Measurements from ENCODE around the gene OXT. TPM values are rescaled to one million over a fixed set of nuclear protein-coding genes. Genes with fewer than 3 reads are reported as not detected.

The OXT gene
- total and polyA plus RNA-seq, 2 of the 13 experiments (the other 11 are each of a cell fraction or from before 2014, with no cell fraction given): not detected

GRCh38 chr20:3121271-3121911 is 50.0 kb downstream of the OXT start (continued):
- TF ChIP-seq ZBTB39 (CRISPR knock-in tag; IDR thresholded peaks at IDR 0.05) (no peak), ZNF570 (CRISPR knock-in tag; IDR thresholded peaks at IDR 0.05; ENCODE audit: borderline replicate concordance) (no peak)

Other genes starting within 250 kb of the OXT start
- 12.6 and 40.1 TPM in 2 replicates for gene PCED1A, start 231.0 kb upstream of the OXT start, total RNA-seq (2016; rRNA removed; fragmentation: Illumina TruSeq; extraction: Trizol)
- gene PCED1A, start 231.0 kb upstream of the OXT start, polyA plus RNA-seq (2011; rRNA removed): 84.2 and 92.3 TPM in 2 replicates
- 27.6 and 35.4 TPM in 2 replicates for gene VPS16, start 230.9 kb upstream of the OXT start, total RNA-seq (2016; rRNA removed; fragmentation: Illumina TruSeq; extraction: Trizol)
- gene VPS16, start 230.9 kb upstream of the OXT start, polyA plus RNA-seq (2011; rRNA removed): 34.2 and 44.0 TPM in 2 replicates
- 43.7 and 47.2 TPM in 2 replicates for gene PTPRA, start 198.1 kb upstream of the OXT start, total RNA-seq (2016; rRNA removed; fragmentation: Illumina TruSeq; extraction: Trizol)
- gene PTPRA, start 198.1 kb upstream of the OXT start, polyA plus RNA-seq (2011; rRNA removed): 107 and 127 TPM in 2 replicates
- gene GNRH2, start 28.0 kb upstream of the OXT start, total RNA-seq (2016; rRNA removed; fragmentation: Illumina TruSeq; extraction: Trizol): not detected in 2 replicates
- gene GNRH2, start 28.0 kb upstream of the OXT start, polyA plus RNA-seq (2011; rRNA removed): 0.22 and 0.28 TPM in 2 replicates
- 187 and 201 TPM in 2 replicates for gene MRPS26, start 25.6 kb upstream of the OXT start, total RNA-seq (2016; rRNA removed; fragmentation: Illumina TruSeq; extraction: Trizol)
- 89.8 and 96.6 TPM in 2 replicates for gene MRPS26, start 25.6 kb upstream of the OXT start, polyA plus RNA-seq (2011; rRNA removed)
- not detected in 2 replicates for gene AVP, start 13.1 kb downstream of the OXT start, total RNA-seq (2016; rRNA removed; fragmentation: Illumina TruSeq; extraction: Trizol)
- 0.12 and 0.21 TPM in 2 replicates for gene AVP, start 13.1 kb downstream of the OXT start, polyA plus RNA-seq (2011; rRNA removed)
- 46.8 and 63.4 TPM in 2 replicates for gene FASTKD5, start 88.2 kb downstream of the OXT start, total RNA-seq (2016; rRNA removed; fragmentation: Illumina TruSeq; extraction: Trizol)
- 34.4 and 36.6 TPM in 2 replicates for gene FASTKD5, start 88.2 kb downstream of the OXT start, polyA plus RNA-seq (2011; rRNA removed)
- gene UBOX5, start 88.2 kb downstream of the OXT start, total RNA-seq (2016; rRNA removed; fragmentation: Illumina TruSeq; extraction: Trizol): 5.4 and 5.6 TPM in 2 replicates
- 4.6 and 5.3 TPM in 2 replicates for gene UBOX5, start 88.2 kb downstream of the OXT start, polyA plus RNA-seq (2011; rRNA removed)
- 7.4 and 10.1 TPM in 2 replicates for gene LZTS3, start 101.9 kb downstream of the OXT start, total RNA-seq (2016; rRNA removed; fragmentation: Illumina TruSeq; extraction: Trizol)
- 31.3 and 49.2 TPM in 2 replicates for gene LZTS3, start 101.9 kb downstream of the OXT start, polyA plus RNA-seq (2011; rRNA removed)
- 75.4 and 149 TPM in 2 replicates for gene DDRGK1, start 133.1 kb downstream of the OXT start, total RNA-seq (2016; rRNA removed; fragmentation: Illumina TruSeq; extraction: Trizol)
- 96.7 and 116 TPM in 2 replicates for gene DDRGK1, start 133.1 kb downstream of the OXT start, polyA plus RNA-seq (2011; rRNA removed)
- 101 and 103 TPM in 2 replicates for gene ITPA, start 137.9 kb downstream of the OXT start, total RNA-seq (2016; rRNA removed; fragmentation: Illumina TruSeq; extraction: Trizol)
- gene ITPA, start 137.9 kb downstream of the OXT start, polyA plus RNA-seq (2011; rRNA removed): 60.1 and 73.4 TPM in 2 replicates
- gene SLC4A11, start 167.6 kb downstream of the OXT start, total RNA-seq (2016; rRNA removed; fragmentation: Illumina TruSeq; extraction: Trizol): 1.1 and 3.9 TPM in 2 replicates
- 24.7 and 27.0 TPM in 2 replicates for gene SLC4A11, start 167.6 kb downstream of the OXT start, polyA plus RNA-seq (2011; rRNA removed)